GM18507 (cell line): ENCODE results near the gene G6PD.
"Not testable (repeated sequence)": the region's sequence is repeated elsewhere in the genome, so short reads cannot be mapped to it uniquely, and the experiment has no call there.

Experiments
- DNase-seq: peaks from one replicate; pipeline ENCODE4 v3.0.0; 2011; ENCODE audit warnings: low read depth; ENCODE audit not compliant: insufficient read length; ENCODE audit errors: extremely low spot score
- FAIRE-seq: peaks from 2 replicates; lab custom pipeline; 2011; peaks lifted over from hg19 to GRCh38; lab: Jason Lieb, UNC

G6PD gene

GRCh38 chrX:154547245-154548027, 790 bp upstream of the G6PD start, which contains the start of gene IKBKG:
IKBKG (plus strand) TSS chrX:154547620; CDS start chrX:154552003, 4,383 bp downstream.
- DNase-seq (peak; percentile 78), FAIRE-seq (peak; percentile 95)

- DNase-seq (no peak), FAIRE-seq (no peak)
Measured at GRCh38 chrX:154545673-154546274, 872 bp downstream of the G6PD start.

GRCh38 chrX:154542723-154543424, 3.8 kb downstream of the G6PD start:
- FAIRE-seq = peak; percentile 9
- DNase-seq = no peak

- FAIRE-seq = no peak
Measured at GRCh38 chrX:154541896-154542722, 4.5 kb downstream of the G6PD start.

GRCh38 chrX:154541589-154541895, 5.1 kb downstream of the G6PD start:
- no peak for FAIRE-seq
- DNase-seq = no peak

More at GRCh38 chrX:154541896-154542722, 4.5 kb downstream of the G6PD start:
- DNase-seq = no peak

- FAIRE-seq = no peak
Measured at GRCh38 chrX:154540897-154541535, 5.6 kb downstream of the G6PD start.

GRCh38 chrX:154540365-154540764, 6.3 kb downstream of the G6PD start:
- FAIRE-seq, DNase-seq: not testable (repeated sequence)

More at GRCh38 chrX:154540897-154541535, 5.6 kb downstream of the G6PD start:
- no peak for DNase-seq

GRCh38 chrX:154539077-154539476, 7.6 kb downstream of the G6PD start:
- no peak for DNase-seq
- FAIRE-seq = no peak

GRCh38 chrX:154535892-154536291, 10.8 kb downstream of the G6PD start:
- DNase-seq = no peak
- no peak for FAIRE-seq

GRCh38 chrX:154534526-154535322, 11.9 kb downstream of the G6PD start:
- DNase-seq = peak; percentile 58
- peak; percentile 99 for FAIRE-seq

GRCh38 chrX:154532690-154533089, 14.0 kb downstream of the G6PD start:
- no peak for FAIRE-seq

GRCh38 chrX:154531626-154532025, 15.0 kb downstream of the G6PD start:
- DNase-seq = no peak
- FAIRE-seq = no peak

More at GRCh38 chrX:154532690-154533089, 14.0 kb downstream of the G6PD start:
- no peak for DNase-seq

- no peak for FAIRE-seq
Measured at GRCh38 chrX:154530286-154530685, 16.4 kb downstream of the G6PD start.

GRCh38 chrX:154529206-154529612, 17.4 kb downstream of the G6PD start:
- FAIRE-seq = no peak

More at GRCh38 chrX:154530286-154530685, 16.4 kb downstream of the G6PD start:
- DNase-seq = no peak

GRCh38 chrX:154526901-154527675, 19.6 kb downstream of the G6PD start:
- FAIRE-seq (peak; percentile 85), DNase-seq (no peak)

More at GRCh38 chrX:154529206-154529612, 17.4 kb downstream of the G6PD start:
- DNase-seq = no peak

- no peak for FAIRE-seq
Measured at GRCh38 chrX:154525606-154526490, 20.8 kb downstream of the G6PD start.

GRCh38 chrX:154519389-154519788, 27.3 kb downstream of the G6PD start:
- no peak for DNase-seq
- no peak for FAIRE-seq

More at GRCh38 chrX:154525606-154526490, 20.8 kb downstream of the G6PD start:
- DNase-seq = no peak
